ENCODE results near the gene RBMY1B. TPM values are rescaled to one million over a fixed set of nuclear protein-coding genes. Genes with fewer than 3 reads are reported as not detected.
"Not testable (repeated sequence)": the region's sequence is repeated elsewhere in the genome, so short reads cannot be mapped to it uniquely, and the experiment has no call there.

The RBMY1B gene
- total RNA-seq = not detected

GRCh38 chrY:21511038-21511437, at the start of gene RBMY1B:
Gene RBMY1B (plus strand): TSS chrY:21511338. CDS start chrY:21513351, 2,013 bp downstream.
- DNase-seq = not testable (repeated sequence)

GRCh38 chrY:21462915-21463314, 48.2 kb upstream of the RBMY1B start:
- not testable (repeated sequence) for DNase-seq

GRCh38 chrY:21482967-21483366, 28.2 kb upstream of the RBMY1B start:
- no peak for DNase-seq

- DNase-seq = not testable (repeated sequence)
These were observed 23.4 kb downstream of the RBMY1B start, which contains the start of gene RBMY1A1 for GRCh38 chrY:21534579-21534978. Gene RBMY1A1 (plus strand): TSS chrY:21534879. CDS start chrY:21536892, 2,013 bp downstream.

GRCh38 chrY:21559316-21559984, 48.3 kb downstream of the RBMY1B start:
- not testable (repeated sequence) for DNase-seq

Other genes starting within 250 kb of the RBMY1B start
- gene RBMY1A1, start 23.5 kb downstream of the RBMY1B start, total RNA-seq = not detected

Measured in occipital lobe (tissue), 2 donors.